GM18861 (cell line): ENCODE results near the gene ZC3H4.
A peak's percentile ranks its signal among the peaks of the same experiment; 100 is the strongest.
"Not testable (repeated sequence)": the region's sequence is repeated elsewhere in the genome, so short reads cannot be mapped to it uniquely, and the experiment has no call there.

Experiments used
- ATAC-seq: cut with Tn5 transposase; IDR thresholded peaks from one replicate; pipeline ENCODE4 v1.9.1; 2021; ENCODE audit not compliant: unreplicated experiment

The ZC3H4 gene

DNA sequence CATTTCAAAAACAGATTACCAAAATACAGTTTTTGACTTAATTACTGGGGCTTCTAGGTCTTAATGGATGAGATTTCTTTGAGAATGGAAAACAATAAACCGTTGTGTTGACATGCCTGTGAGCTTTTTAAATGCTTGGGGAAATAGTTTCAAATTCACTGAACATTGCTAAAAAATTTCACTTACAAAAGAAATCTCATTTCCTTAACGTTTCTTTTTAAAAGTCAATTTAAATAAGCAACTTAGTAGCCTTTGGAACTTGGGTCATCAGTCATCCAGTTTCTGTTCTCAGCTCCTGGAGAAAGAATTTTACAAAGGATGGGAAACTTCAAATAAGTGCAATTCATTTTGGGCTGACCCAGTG lies 4.4 kb downstream of the ZC3H4 start:
- no peak for ATAC-seq

GRCh38 chr19:47107953-47108746 lies 5.4 kb downstream of the ZC3H4 start:
- ATAC-seq = no peak

DNA sequence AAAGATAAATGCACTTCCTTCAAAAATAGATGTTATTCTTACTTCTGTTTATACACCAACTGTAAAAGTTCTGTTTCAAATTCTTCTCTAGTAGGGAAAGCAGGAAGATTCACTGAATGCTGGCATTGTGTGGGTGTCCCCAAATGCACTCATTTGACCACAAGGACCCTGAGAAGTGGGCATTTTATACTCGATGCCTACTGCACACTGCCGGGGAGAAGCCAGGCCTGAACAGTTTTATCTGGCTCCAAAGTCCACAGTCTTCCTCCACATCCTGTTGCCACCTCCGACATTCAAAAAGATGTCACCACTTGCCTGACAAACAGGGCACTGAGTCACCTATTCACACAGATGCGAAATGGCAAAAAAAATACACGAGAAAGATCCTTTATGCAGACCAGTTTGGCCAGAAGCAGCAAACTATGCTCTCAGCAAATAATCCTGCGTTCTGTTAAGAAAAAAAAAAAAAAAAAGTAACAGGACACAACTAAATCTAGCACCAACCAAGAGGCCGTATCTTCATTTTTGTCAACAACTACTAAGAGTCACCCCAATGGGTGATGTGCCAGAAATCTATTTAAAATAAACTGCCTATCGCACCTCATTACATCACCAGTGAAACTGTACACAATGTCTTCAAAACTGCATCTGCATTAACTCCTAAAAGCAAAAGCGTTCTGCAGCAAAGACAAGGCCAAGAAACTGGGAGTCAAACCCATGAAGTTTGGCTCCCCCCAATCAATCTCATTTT lies 6.2 kb downstream of the ZC3H4 start:
- no peak for ATAC-seq

DNA sequence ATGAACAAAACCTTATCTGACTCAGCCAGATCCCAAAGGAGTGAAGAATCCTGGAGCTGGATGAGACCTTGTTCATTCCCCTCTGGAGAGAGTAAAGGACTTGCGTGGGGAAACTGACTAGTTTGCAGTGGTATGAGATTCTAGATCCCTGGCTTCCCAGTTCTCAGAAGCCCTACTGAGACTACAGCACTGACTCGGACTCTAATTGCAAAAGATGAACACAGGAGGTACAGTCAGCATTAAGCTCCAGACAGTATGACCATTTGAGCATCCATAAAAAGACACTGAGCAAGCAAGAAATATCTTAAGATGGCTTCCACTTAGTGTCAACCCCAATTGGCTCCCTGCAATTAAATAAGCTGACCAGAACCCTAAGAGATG lies 6.8 kb downstream of the ZC3H4 start:
- no peak for ATAC-seq

DNA sequence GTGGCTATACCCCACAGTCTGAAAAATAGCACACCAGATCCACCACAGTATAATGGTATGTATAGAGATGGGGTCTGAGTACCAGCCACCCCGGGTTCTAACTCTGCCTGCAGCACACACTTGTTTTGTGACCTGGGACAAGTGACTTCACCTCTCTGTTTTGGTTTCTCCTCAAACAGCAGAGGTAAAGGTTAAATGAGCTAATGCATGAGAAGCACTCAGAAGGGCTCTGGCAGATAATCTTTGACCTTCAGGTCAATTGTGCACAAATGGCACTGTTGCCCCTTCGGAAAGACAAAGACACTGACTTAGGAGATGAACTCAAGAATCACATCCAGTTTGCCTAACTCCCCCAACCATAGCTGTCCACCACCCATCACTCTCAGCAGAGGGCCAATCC lies 7.7 kb downstream of the ZC3H4 start:
- ATAC-seq = no peak

DNA sequence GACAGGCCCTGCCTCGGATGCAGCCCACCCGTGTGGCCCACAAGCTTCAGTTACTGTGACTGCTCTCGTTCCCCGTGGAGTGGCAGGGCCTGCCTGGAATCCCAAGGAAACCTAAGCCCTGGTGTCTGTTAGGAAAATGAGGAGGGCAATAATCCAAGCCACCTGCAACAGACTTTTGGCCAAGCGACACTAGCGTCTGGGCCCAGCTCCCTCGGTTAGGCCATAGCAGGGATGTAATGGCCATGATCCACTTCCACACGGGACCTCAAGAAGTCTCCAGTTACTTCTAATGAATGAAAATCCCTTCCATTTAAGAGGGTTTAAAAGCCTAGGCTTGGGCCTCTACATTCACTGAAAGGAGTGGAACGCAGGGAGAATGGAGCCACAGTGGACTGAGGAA lies 8.9 kb downstream of the ZC3H4 start:
- ATAC-seq = no peak

DNA sequence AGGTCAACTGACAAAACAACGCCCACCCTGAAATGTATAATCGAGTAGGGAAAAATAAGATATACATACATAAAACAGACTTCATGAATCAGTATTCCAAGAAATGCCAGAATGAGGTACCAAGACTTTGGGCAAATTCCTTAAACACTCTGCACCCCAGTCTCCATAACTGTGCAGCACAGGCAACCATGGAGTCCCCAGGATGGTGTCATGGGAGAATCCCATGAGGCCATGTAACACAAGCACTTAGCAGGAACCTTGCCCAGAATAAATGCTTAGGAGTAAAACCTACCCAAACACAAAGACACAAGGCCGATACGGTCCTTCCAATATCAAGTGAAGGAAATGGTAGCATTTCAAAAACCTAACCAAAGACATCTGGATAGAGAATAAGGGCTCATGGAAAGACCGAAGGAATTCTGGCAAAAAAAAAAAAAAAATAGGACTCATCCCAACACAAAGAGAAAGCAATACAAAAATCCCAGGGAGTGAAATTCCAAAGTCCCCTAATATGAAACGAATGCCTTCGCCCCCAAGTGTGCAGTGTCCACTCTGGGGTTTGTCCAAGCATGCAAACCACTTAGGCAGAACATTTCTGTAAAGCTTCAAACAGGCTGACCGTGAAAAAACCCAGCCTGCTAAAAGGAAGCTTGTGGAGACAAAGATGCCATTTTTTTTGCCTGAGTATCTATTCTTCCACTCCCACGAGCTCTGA lies 11.1 kb downstream of the ZC3H4 start:
- no peak for ATAC-seq

- not testable (repeated sequence) for ATAC-seq
These were observed 12.5 kb downstream of the ZC3H4 start for GRCh38 chr19:47101116-47101515.

- ATAC-seq = no peak
These were observed 13.3 kb downstream of the ZC3H4 start for GRCh38 chr19:47100290-47100689.

DNA sequence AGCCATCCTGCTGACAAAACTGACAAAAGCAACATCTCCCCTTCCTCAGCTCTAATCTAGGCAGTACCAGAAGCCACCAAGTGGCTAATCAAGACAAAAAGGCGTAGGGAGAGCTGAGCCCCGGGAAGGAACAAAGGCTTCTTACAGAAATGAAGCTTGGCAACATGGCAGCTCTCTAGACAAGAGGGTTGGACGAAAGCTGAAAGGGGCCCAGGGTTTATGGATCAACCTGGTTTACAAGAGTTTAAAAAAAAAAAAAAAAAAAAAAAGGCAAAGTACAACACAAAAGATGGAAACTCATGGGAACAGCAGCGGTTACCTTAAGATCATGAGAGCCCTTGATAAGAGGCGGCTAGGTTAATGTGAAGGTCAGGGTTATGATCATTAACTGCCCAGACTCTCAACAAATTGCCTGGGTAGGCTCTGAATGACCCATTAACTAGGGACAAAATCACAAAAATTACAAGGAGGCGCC lies 14.0 kb downstream of the ZC3H4 start:
- no peak for ATAC-seq

- no peak for ATAC-seq
These were observed 15.0 kb downstream of the ZC3H4 start for GRCh38 chr19:47098608-47099007.

GRCh38 chr19:47097396-47098201 lies 16.0 kb downstream of the ZC3H4 start:
- ATAC-seq = no peak

DNA sequence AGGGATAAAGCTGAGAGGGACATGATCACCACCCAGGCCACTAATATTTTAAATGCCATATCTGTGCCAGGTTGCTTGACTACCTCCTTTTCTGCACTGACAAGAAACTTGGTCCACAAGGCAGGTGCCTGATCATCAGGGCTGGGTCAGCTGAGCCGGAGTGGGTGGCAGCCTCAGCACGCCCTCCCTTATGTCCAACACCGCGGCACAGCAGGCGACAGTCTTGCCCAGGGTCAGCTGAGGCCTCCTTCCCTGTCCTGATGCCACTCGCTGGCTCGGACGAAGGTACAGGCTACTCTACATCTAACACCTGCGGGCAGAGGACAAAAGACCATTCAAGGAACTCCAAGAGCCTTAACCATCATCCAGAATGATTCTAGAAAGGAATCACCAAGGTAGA lies 16.9 kb downstream of the ZC3H4 start:
- ATAC-seq = no peak

GRCh38 chr19:47096100-47096704 lies 17.4 kb downstream of the ZC3H4 start:
- no peak for ATAC-seq

DNA sequence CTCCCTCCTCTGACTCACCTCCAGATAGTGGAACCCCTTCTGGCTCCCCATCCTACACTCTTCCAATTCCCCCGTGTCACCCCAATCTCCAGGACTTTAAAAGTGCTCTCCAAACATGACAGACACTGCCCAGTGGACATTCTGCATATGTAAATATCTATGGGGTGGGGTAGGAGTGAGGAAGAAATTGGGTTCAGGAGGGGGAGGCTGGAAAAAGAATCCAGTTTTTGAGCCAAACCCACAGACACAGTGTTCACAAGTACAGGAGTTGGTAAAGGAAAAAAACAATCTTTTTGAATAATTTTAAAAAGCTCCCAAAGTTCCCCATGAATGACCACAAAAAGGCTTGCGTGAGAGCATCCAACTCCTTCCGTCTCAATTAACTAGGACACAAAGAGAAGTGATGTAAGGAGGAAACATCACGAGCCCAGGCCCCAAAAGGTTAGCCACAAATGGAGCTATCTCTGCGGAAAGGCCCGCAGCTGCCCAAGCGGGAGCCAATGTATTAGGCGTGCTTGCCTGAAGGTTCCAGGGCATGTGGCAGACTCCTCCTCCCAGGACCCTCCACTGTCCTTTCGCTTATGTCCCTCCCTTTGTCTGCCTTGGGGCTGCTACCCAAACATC lies 18.0 kb downstream of the ZC3H4 start:
- ATAC-seq = no peak

- ATAC-seq = no peak
These were observed 18.8 kb downstream of the ZC3H4 start for GRCh38 chr19:47094557-47095475.

GRCh38 chr19:47093841-47094240 lies 19.7 kb downstream of the ZC3H4 start:
- ATAC-seq = peak; percentile 55

GRCh38 chr19:47093254-47093653 lies 20.3 kb downstream of the ZC3H4 start:
- ATAC-seq = no peak

DNA sequence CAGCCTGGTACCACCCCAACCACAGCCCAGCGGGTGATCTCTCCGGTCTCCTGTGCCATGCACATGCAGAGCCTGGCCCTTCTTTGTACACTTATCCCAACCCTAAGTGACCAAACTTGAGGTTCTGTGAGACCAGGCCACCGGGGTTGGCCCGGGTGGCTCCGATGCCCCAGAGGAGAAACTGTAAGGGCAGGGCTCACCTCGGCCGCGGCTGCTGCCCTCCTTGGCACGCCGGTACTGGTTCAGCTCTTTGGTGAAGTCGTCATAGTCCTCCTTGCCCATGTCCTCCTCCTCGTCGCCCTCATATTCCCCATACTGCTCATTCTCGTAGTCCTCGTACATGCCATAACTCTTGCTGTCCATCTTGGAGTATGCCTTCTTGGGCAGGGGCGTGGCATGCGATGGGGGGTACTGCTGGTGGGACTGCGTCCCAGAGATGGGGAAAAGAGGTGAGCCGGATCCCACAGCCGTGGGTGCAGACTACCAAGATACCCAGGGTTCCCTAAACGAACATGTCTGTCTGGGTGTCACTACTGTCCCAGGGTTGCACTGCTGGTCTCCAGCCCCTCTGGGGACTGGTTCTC lies 23.7 kb downstream of the ZC3H4 start:
- no peak for ATAC-seq
